Stimulated activated CD8-positive, alpha-beta memory T cell treated with anti-CD3 and anti-CD28 coated beads, Interleukin-7, amount 100 ng/mL, for 4 hours (primary cell): Measurements from ENCODE around the gene GPR101.

Experiments used
- DNase-seq, 2 donors: peaks; one replicate each; pipeline ENCODE4 v3.0.0-alpha.2; 2020; ENCODE audit warnings: low read depth in 2 of 2

Gene GPR101, protein sequence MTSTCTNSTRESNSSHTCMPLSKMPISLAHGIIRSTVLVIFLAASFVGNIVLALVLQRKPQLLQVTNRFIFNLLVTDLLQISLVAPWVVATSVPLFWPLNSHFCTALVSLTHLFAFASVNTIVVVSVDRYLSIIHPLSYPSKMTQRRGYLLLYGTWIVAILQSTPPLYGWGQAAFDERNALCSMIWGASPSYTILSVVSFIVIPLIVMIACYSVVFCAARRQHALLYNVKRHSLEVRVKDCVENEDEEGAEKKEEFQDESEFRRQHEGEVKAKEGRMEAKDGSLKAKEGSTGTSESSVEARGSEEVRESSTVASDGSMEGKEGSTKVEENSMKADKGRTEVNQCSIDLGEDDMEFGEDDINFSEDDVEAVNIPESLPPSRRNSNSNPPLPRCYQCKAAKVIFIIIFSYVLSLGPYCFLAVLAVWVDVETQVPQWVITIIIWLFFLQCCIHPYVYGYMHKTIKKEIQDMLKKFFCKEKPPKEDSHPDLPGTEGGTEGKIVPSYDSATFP

DNA sequence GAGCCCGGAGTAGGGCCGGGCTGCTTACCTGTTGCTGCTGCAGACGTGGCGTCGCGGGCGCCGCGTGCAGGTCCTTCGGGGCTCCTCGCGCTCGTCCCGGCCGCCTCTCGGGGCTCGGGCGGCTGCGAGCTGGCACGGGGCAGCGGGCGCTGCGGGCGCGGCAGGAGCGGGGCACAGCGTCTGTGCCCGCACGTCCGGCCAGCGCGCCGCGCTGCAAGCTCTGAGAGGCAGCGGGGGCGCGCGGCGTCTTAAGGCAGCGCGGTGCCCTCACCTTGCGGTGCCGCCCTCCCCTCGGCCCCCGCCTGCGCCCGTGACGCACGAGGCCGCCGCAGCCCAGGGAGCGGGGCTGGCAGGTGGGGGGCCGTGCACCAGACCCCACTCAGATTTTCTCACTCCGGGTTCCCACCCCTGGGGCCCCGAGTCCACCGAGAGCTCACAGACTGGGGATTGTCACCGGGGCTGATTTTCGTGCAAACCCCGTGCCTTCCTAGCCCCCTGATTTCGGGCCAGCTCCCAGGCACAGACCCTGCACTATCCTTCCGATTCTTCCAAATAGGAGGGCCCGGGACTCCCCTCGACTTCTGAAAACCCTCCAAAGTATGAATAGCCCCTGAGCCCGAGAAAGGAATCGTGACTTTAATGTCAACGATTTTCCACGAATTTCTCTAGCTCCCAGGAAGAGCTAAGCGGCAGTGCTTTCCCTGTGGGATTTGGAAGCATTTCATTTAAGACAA lies at the start of gene GPR101:
Gene GPR101 (minus strand): TSS at position 222 of the 734 bp plus-strand sequence. CDS start 2,321 bp downstream, outside the sequence.
- DNase-seq, result no peak

DNA sequence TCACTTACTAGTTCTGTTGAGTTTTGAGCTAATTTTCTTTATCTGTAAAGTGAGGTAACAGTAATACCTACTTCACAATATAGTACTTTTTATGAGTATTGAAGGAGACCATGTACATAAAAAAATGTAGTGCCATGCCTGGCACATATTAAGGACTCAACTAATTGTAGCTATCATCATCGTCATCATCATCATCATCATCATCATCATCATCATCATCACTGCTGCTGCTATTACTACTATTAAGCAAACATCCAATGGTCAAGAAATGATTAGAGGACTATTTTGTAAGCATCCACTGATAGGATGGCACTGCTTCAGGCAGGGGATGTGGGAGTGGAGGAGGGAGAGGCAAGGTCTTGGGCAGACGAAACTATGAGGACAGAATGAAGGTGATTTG lies 47.4 kb upstream of the GPR101 start:
- DNase-seq, result no peak

DNA sequence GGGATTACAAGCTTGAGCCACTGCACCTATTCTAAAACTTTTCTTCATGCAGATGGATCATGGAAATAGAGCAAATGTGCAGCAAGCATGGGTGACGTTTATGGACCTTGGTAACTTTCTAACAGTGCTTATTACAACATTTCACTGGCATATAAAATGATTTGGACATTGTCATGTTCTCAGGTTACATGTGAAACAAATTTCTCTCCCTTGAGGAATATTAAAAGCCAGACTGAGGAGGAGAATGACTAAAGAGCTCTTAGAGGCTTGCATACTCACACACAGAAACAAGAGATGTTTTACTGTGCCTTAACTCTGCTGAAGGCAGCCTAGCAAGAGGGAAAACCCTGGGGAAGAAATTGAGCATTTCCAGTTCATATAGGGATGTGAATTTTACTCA lies 38.6 kb upstream of the GPR101 start:
- no peak for DNase-seq

DNA sequence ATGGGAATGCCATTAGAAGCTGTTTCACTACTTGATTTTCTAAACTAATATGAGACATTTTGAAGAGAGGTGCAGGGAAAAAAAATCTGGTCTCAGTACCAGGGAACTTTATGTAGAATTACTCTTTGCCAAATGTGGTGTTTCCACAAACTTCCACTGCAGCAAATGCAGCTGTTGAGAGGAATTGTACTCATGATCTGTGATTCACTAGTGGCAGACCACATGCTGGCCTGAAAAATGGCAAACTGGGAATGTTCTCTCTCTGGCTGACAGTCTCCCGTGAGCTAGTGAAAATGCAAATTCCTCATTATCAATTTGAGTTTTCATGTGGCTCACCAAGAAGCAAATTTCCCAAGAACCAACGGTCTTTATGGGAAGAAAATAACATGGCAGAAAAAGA lies 37.8 kb upstream of the GPR101 start:
- DNase-seq, result no peak

DNA sequence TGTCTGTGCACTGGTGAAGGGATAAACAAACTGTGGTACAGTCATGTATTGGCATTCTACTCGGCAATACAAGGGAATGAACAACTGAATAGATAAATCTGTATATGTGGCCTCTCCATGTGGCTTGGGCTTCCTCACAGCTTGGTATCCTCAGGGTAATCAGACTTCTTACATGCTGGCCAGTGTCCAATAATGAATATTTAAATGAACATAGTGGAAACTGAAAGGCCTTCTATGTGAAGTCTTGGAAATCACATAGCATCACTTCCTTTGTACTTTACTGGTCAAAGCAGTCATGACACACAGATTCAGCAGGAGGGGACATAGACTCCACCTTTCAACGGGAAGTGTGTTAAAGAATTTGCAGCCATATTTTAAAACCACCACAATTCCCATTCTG lies 33.4 kb upstream of the GPR101 start:
- DNase-seq, result no peak

DNA sequence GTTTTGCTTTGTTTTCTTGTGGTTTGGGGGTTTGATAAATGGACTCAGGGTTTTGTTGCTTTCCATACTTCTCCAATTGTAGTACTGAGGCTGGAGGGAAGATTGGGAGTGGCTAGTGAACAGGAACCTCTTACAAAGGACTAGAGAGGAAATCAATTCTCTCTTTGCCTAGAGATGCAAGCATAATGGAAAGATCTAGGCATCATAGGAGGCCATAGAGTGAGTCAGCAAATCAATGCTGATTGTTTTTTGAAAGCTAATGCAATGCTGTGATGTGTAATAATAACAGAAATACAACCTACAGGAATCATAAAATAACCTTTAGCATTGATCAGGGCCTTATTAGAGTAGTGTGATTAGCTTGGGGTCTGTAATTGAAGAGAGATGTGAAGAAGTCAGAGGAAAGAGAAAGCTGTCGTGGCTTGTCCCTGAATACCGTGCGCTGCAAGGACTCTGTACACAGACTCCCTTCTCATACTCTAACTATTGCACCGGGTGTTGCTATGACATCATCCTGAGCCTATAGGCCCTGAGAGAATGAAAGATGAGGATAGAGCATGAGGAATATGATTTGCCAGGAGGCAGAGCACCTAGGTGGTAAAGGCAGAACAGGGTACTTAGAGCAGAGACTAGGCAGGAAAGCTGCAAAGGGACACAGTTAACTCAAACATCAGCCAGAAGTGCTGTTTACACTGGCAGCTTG lies 29.3 kb upstream of the GPR101 start:
- no peak for DNase-seq

DNA sequence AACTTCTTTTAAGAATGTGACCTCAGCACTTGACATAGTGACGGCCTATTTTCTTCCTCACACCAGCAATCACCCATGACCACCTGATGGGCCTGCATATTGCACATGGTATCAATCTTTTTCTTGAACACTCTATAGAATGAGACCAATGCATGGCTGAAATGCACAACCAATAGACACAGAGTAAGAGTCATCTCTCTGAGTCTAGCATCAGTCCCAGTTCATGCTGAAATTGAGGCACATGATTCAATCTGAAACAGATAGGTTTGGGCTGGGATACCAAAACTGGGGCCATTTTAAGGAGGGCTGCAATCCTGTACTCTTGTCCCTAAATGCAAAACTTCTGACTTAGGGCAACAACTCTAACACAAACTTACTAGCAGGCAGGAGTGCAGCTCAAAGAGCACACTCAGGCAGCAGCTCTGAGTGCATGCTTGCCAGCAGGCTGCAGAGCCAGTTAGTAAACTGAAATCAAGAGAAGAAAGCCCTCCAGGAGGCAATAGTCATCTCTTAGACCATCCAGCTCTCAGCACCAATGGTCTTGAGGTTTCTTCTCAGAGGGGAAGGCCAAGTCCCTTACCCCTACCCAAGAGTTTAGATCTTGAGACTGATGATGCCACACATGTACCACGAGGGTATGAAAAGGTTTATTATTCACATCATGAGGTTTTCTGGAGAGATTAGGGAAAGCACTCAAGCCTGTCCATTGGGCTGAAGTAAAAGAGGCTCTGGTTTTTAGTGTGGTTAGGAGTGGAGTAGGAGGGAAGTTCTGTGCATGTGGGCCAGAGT lies 24.7 kb upstream of the GPR101 start:
- DNase-seq, result no peak

DNA sequence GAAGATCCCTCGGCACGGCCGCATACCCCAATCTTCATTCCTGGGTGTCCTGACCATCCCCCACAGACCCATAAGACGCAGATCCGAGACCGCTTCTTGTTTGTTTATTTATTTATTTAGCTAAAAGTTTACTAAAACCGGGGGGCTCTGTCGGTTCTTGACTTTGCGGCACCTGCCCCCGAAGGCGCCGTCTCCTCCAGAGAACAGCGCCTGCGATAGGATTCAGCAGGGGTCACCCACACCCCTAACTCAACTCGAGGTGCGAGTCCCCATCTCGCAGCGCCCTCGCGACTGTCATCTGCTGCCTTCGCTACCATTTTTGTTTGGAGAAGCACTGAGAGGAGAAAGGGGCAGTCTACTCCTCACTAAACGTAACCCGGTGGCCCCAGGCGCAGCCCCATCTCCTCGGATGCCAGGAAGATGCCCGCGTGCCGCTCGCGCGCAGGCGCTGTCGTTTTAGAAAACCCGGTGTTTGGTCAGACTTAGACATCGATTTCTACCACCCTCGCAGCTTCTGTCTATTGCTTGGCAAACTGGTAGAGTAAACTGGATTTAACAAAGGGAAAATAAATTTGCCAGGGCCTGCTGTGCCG lies 18.9 kb upstream of the GPR101 start:
- peak in 1 of 2 donors; percentile 4 for DNase-seq

DNA sequence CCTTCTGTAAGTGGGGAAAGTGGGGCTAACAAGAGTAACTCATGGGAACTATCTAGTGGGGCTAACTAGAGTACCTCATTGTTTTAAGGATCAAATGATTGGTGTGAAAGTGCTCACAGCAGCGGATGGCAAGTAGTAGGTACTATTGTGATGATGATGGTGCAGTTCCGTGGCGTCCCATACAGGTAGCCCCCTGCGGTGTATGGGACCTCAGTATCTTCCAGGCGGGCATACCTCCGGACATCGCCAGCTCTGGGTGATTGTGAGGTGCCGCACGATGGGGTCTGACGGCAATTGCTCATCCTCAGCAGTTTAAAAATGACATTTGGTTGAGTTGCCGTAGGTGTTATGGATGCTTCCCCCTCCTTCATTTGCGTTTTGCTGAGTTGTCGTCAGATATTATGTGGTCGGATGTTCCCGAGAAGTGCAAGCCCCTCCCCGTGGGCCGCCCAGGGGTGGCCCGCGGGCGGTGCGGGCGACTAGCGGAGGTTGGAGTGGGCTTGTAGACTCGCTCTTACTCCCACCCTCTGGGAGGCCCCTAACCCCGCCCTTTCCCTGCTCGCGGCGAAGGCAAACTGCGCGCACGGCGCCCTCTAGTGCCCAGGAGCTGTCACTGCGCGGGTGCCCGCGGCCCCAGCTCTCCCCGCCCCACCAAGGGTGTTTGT lies 18.3 kb upstream of the GPR101 start:
- DNase-seq, result peak; percentile 68 to 75

DNA sequence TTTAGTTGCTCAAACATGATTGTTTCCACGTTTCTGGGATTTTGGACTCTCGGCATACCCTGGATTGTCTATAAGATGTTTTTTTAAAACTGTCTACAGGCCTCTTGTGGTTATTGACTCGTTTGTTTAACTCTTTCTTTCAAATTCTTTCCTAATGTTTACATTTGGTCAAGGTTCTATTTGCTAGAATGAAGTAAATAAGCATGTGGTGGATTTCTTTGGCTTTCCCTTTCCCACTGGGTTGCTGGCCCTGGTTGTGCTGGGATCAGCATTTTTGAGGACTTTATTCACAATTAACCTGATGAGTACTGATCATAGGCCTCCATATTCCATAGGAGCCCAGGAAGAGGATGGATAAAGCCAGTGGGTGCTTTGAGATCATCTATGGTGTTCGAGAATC lies 11.1 kb upstream of the GPR101 start:
- DNase-seq, result no peak

DNA sequence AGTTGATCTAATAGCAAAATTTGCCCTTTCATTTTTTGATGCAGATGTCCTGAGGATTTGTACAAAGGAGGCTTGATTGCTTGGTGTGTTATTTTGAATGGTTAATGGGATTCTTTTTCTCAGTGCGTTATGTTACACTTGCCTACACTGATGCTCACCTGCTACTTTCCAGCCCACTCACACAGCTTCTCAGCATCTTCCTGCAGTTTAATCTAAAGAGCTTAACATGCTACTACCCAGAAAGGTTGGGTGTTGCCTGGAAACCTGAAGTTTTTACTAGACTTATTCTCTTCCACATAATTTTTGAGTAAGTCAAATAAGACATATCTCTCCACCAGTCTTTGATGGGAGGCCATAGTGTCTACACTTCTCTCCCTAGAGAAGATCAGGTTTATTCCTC lies 9.9 kb upstream of the GPR101 start:
- DNase-seq, result no peak

DNA sequence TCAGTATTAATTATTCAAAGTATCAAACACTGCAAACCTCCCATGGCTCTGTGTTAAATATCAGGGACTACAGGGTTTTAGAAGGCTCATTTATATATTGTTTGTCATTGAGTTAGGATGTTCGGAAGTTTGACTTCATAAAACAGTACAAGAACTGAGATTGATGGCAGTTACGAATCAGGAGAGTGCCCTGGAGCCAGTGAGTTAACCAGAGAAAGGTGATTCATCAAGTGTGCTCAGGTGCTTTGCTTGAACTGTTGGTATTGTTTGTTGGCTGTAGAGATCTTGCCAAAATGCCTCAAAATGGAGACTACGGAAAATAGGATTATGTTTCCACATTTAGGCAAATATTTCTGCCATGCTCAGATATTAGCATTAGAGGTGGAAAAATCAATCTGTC lies 7.5 kb upstream of the GPR101 start:
- no peak for DNase-seq

DNA sequence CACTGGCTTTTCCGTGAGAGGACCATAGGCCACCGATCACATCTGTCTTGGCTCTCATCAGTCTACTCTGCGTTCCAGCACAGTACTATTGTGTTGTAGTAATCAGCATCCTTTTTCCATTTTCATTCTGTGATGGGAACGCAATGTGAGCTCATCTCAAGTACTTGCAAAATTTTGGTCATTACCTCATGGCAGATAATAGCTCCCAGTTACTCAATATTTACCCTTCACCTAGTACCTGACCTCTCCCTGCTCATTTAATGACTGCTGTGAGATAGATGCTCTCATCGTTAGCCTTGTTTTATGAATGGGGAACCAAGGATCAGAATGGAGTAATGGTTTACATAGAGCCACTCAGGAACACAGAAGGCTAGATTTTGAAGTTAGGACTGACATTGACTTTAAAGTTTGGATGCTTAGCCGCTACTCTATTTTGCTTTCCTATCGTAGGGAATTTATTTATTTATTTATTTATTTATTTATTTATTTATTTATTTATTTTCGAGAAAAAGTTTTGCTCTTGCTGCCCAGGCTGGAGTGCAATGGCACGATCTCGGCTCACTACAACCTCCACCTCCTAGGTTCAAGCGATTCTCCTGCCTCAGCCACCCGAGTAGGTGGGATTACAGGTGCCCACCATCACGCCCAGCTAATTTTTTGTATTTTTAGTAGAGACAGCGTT lies 6.5 kb upstream of the GPR101 start:
- no peak for DNase-seq

DNA sequence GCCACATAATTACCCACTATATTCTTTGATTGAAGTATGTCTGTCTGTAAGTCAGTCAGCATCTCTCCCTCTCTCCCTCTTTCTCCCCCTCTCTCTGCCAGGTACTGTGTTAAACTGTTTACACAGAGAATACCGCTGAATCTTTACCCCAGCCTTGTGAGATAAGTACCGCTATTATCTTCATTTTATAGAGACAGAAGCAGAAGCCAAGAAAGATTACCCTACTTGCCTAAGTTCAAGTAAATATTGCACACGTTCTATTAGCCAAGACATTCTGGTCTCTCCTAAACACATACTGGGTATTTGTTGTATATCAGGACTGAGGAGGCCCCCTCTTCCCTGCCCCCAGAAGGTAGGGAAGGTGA lies 695 bp upstream of the GPR101 start:
- no peak for DNase-seq

DNA sequence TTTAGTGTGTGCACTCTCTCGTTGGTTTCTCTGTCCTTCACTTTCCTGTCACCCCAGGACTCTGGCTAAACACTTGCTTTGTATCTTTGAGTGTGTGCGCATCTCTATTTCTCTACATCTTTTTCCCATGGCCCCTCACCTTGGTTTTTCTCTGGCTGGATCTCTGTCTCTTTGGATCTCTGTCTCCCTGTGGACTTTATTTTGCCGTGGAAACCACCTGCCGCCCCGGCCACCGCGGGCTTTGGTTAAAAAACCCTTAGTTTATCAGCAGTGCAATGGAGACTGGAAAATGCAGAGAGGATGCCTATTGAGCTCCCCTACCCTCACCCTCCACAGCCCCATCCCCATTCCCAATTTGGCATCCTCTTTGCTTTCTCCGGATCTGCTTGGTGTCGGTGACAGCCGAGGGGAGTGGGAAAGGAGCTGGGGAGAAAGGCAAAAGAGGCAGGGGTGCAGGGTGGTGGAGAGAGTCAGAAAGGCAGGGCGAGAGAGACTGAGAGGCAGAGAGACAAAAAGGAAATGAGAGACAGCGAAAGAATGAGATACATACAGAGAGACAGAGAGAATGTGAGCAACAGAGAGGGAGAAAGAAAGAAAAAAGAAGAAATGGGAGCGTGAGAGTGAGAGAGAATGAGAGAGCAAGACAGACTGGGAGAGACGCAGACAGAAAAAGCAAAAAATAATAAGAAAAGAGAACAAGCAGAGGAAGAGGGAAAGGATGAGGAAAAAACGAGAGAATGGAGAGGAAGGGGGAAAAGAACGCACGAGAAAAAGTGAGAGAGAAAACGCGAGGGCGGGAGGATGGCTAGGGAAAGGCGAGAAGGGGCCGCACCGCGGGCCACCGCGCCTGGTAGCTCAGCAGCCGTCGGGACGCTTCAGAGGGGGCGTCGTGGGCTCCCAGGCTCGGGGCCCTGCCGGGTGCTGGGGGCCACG lies 688 bp downstream of the GPR101 start:
- DNase-seq, result no peak

DNA sequence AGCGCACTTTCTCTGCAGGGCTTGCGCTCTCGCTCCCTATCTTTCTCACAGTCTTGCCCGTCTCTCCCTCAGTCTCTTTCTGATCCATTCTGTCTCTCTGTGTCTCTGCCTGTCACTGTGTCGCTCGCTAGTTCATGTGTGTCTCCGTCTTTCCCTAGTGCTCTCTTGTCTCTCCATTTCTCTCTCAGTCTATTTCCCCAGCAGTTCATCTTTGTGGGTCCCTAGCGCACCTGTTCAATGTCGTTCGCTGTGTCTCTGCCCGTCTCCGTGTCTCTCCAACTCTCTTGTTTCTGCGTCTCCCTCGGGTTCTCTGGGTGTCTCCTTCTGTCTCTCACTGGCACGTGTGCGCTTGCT lies 1.5 kb downstream of the GPR101 start:
- DNase-seq, result no peak

DNA sequence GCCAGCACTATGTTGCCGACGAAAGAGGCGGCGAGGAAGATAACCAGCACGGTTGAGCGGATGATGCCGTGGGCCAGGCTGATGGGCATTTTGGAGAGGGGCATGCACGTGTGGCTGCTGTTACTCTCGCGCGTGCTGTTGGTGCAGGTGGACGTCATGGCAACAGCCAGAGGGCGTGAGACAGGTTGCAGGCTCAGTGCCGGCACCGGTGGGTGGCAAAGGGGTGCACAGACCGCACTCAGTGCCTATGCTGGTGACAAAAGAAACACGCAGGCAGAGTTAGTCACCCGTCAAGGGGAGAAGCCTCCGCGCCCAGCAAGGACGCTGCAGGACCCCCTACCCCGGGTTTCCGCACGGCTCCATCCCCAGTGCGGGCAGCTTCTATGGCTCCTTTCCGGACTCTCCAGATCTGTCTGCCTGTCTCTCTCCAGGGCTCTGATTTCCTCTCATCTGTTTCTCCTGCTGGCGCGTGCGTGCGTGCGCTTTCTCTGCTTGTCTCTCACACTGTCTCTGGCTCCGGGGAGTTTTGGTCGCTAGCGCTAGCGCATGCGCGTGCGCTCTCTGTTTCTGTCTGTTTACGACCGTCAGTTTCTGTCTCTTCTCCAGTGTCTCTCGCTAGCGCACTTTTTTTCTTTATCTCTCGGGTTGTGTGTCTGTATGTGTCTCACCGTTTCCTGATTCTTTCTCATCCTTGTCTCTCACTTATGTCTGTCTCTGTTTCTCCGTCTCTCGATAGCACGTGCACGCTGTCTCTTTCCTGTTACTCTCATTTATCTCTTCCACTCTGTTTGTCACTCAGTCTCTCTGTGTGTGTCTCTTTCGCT lies 2.1 kb downstream of the GPR101 start:
- DNase-seq, result peak in 1 of 2 donors; percentile 16

DNA sequence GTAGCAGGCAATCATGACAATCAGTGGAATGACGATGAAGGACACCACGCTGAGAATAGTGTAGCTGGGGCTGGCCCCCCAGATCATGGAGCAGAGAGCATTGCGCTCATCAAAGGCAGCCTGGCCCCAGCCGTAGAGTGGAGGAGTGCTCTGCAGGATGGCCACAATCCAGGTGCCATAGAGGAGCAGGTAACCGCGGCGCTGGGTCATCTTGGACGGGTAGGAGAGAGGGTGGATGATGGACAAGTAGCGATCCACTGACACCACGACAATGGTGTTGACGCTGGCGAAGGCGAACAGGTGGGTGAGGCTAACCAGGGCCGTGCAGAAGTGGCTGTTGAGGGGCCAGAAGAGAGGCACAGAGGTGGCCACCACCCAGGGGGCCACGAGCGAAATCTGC lies 2.8 kb downstream of the GPR101 start:
- DNase-seq, result no peak
